Fibroblast of the aortic adventitia (primary cell): ENCODE results near the gene VIM. TPM values are rescaled to one million over a fixed set of nuclear protein-coding genes. Genes with fewer than 3 reads are reported as not detected.

ENCODE experiments used
- DNase-seq: peaks from one replicate; pipeline ENCODE4 v3.0.0-alpha.2; 2010; ENCODE audit warnings: low read depth
- H3K4me3 ChIP-seq: 2 replicates; pipeline ENCODE4 v1.5.1; 2011; ENCODE audit warnings: low read depth, mild to moderate bottlenecking, control low read depth, low read length, moderate library complexity
- total RNA-seq: library from RNA; depleted of rRNA; stranded (reverse); fragments of >200 nt; gene quantifications from 2 replicates; pipeline ENCODE4 v1.2.3, GENCODE V29; 2012; ENCODE audit warnings: low replicate concordance
- TF ChIP-seq, protein P1 (sequence below): IDR thresholded peaks from 2 replicates; pipeline ENCODE4 v1.5.1; 2011; ENCODE audit warnings: mild to moderate bottlenecking, low read length, control low read depth, inconsistent platforms; ENCODE audit not compliant: insufficient read depth

Gene VIM
- total RNA-seq, 1 donor: 12,680 TPM

DNA sequence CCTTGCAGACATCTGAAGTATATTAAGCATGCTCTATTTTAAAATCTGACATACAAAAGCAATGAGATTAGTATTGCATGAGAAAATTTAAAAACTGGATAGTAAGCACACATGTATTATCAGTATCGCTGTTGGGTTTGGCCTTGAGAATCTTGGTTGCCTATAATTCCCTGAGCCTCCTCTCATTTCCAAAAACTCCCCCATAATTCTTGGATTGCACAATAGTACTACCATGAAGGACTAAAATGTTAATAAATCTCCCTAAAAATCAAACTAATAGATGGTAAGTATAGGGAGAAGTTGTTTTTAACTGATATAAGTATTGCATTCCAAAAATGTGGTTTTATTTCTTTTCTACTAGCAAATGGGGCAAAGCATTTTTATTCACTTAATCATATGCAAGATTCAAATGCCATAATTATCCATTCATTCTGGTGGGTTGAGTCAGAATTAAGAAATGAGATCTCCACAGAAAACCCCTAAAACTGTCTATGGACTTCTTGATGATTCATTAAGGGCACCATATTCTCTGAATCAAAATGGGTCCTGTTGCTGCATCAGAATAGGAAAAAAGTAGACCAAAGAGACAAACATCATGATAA is 10.3 kb upstream of the VIM start:
- no peak overlapping the region for H3K4me3 ChIP-seq
- TF ChIP-seq, protein P1, sequence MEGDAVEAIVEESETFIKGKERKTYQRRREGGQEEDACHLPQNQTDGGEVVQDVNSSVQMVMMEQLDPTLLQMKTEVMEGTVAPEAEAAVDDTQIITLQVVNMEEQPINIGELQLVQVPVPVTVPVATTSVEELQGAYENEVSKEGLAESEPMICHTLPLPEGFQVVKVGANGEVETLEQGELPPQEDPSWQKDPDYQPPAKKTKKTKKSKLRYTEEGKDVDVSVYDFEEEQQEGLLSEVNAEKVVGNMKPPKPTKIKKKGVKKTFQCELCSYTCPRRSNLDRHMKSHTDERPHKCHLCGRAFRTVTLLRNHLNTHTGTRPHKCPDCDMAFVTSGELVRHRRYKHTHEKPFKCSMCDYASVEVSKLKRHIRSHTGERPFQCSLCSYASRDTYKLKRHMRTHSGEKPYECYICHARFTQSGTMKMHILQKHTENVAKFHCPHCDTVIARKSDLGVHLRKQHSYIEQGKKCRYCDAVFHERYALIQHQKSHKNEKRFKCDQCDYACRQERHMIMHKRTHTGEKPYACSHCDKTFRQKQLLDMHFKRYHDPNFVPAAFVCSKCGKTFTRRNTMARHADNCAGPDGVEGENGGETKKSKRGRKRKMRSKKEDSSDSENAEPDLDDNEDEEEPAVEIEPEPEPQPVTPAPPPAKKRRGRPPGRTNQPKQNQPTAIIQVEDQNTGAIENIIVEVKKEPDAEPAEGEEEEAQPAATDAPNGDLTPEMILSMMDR: no peak
- DNase-seq: peak; percentile 90

DNA sequence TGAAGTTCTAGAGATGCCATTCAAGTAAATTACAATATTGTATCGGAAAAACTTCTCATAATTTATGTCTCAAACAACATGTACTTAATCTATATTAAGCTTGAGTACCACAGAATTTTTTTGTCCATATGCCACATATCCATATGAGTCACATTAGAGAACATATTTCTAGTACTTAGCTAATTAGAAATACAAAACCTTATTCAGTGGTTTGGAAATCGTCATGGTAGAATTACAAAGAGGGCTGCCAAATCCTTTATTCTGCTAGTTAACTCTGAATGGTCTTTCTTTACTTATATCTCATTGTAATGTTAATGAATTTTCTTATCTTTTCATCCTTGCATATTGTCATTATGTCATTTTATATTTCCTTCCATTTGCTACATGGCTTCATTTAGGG is 9.0 kb upstream of the VIM start:
- DNase-seq: peak; percentile 52
- H3K4me3 ChIP-seq: no peak overlapping the region
- TF ChIP-seq, protein P1: no peak

DNA sequence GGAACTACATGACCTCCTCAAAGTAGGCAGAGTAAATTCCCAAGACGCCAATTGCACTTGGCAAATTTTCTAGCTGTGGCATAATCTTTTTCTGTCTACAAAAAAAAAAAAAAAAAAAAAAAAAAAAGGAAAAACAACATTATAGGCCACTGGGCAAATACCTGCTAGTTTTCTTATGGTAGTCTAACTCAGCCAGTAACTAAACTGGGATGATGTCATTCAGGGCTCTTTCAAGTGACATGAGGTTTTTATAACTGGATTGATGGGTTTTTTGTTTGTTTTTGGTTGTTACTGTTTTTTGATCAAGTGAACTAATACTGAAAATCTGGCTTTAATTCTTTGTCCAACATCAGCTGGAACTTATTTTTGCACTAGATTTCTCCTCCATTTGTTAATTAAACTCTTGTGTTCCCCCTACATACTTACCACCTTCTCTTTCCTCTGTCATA is 7.4 kb upstream of the VIM start:
- H3K4me3 ChIP-seq: no peak overlapping the region
- TF ChIP-seq, protein P1: no peak
- DNase-seq: peak; percentile 28

DNA sequence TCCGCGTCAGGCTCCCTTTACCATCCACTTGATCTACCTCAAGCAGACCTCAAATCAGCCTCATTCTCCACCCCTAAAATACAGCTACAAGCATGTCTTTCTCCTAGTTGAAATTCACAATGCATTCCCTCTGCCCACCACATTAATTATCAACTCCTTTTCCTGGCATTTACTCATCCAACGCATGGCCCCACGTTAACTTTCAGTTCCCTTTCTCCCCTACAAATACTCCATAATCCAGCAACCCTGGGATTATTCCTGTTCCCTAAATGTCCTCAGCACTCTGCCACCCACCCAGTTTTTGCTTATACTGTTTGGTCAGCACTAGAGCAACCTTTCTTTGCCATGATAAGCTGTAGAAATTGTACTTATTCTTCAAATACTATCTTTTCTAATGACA is 5.7 kb upstream of the VIM start:
- no peak for DNase-seq
- H3K4me3 ChIP-seq: no peak overlapping the region
- TF ChIP-seq, protein P1: no peak

DNA sequence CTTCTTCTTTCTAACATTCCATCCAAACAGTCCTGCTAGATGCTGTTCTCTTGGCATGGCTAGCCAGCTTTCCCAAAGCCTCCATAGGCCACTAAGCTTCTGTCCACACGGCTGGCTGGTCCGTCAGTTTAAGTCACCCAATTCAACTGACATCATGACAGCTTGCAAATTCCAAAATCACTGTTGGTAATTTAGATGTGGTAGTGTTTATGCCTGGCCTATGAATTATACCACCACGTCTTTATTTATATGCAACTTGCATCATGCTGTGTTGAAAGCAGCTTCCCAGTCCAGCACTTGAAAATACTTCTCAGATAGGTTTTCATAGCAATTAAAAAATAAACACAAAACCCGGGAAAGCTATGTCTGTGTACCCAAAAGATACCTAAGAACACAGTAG is 2.2 kb upstream of the VIM start:
- no peak for DNase-seq
- TF ChIP-seq, protein P1: no peak
- H3K4me3 ChIP-seq: no peak overlapping the region

DNA sequence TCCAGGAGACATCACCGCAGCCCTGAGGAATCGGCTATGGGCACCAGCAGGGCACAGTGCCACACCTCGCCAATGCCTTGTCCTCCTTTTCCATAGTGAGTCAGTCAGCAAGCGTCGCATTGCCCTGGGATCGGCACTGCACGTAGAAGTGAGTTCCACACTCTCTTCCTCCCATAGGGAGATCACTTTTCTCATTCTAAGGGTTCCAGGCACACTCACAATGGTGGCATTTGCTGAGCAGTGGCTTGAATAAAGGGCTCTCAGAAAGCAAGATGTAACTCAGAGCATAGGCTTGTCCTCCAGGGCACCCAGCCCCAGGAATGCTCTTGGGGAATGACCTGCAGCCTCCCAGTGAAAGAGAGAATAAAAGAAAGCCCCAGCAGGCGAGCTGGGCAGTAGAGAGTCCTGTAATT is 1.1 kb upstream of the VIM start:
- TF ChIP-seq, protein P1: no peak
- DNase-seq: no peak
- peak overlapping the region; percentile 19 for H3K4me3 ChIP-seq

DNA sequence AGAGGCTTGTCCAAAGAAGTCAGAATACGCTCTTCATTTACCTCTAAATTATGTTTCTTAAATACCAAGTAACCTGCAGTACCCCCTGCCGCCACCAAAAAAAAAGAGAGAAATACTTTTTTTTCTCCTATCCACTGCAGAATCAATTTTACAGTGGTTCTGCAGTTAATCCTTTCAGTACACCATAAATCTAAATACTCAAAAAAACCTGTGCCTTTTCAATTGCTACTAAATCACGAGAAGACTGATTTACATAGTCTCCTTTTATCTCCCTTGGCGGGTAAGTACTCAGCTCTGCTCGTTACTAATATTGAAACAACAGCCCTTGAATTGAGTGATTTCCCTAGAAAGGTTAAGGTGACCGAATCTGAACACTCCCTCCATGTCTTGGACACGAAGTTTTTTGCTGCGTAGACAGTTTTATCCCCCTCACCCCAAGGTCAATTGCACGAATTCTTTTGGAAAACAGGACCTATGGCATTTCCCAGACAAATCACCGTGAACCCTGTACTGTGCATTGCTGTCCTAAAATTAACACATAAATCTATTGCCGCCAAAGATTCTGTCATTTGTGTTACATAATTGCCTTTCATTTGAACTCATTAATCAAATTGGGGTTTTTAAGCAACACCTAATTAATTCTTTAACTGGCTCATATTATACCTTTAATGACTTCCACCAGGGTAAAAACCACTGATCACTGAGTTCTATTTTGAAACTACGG is 512 bp upstream of the VIM start:
- peak; percentile 57 for DNase-seq
- TF ChIP-seq, protein P1: peak; percentile 55
- peak overlapping the region; percentile 98 for H3K4me3 ChIP-seq
